GM18499 (cell line): ENCODE measurements around the gene NFKB1.
"Not testable (repeated sequence)": the region's sequence is repeated elsewhere in the genome, so short reads cannot be mapped to it uniquely, and the experiment has no call there.

ENCODE experiments used
- ATAC-seq: cut with Tn5 transposase; IDR thresholded peaks from one replicate; pipeline ENCODE4 v1.9.1; 2021; ENCODE audit warnings: moderate number of reproducible peaks; ENCODE audit not compliant: insufficient read depth, unreplicated experiment

NFKB1 gene

DNA sequence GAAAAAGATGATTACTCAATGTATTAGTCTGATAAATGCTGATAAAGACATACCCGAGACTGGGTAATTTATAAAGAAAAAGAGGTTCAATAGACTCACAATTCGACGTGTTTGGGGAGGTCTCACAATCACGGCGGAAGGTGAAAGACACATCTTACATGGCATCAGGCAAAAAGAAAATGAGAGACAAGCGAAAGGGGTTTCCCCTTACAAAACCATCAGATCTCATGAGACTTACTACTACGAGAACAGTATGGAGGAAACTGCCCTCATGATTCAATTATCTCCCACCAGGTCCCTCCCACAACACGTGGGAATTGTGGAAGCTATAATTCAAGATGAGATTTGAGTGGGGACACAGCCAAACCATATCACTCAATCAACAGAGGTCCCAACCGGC is 117.9 kb downstream of the NFKB1 start:
- ATAC-seq = not testable (repeated sequence)

DNA sequence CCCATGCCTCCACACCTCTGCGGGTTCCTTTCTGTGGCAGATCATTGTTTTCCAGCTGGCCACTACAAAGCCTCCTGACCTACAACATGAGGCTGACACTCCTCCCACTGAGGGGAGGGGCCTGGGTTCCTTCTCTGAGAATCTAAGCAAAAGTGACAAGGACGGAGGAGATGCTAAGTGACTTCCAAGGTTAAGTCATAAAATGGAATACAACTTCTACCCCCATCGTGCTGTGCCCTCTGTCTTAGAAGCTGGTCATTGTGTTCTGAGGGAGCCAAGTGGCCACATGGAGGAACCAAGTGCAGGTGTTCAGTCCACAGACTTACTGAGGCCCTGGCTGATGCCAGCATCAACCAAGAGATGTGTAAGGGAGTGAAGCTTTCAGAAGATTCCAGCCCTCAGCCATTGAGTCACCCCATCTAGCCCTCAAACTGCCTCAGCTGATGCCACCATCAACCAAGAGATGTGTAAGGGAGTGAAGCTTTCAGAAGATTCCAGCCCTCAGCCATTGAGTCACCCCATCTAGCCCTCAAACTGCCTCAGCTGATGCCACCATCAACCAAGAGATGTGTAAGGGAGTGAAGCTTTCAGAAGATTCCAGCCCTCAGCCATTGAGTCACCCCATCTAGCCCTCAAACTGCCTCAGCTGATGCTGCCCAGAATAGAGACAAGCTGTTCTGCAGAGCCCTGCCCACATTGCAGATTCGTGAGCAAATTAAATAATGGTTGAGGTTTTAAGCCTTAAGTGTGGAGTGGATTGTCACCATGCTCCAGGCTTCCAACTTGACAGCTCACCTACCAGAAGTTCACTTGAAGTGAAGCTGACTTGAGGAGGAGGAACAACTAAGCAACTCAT is 118.8 kb downstream of the NFKB1 start:
- not testable (repeated sequence) for ATAC-seq

DNA sequence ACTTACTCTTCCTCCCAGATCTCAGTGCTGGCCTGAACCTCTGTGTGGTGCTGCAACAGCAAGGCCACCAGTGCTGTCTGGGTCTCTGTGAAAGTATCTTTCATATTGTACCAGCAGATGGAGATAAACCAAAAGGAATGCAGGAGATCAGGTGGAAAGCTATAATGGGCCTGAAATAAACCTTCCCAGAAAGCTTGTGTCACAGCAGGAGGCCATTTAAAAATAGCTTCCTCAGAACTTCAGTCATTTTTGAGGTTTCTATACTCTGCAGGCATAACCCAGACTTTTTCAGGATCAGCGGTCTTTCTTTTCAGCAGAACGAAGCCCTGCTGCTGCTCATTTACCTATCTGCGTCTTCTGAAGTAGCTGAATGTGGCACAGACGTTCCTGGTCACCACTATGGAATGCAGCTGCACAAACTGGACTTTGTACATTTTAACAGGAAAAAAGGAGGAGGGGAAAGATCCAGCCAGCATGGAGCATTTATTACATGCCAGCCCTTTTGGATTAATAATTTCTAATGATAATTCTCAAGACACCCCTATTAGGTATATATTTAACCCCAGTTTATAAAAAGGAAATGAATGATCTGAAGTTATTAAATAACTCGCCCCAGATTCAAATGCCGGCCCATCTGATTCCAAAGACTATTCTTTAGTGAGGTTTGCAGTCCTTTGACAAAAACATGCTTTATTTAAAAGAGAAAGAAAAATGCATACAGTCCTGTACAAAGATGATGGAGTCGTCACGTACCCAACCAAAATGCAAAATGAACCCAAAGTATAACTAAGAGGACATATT is 119.7 kb downstream of the NFKB1 start:
- ATAC-seq = peak; percentile 50

DNA sequence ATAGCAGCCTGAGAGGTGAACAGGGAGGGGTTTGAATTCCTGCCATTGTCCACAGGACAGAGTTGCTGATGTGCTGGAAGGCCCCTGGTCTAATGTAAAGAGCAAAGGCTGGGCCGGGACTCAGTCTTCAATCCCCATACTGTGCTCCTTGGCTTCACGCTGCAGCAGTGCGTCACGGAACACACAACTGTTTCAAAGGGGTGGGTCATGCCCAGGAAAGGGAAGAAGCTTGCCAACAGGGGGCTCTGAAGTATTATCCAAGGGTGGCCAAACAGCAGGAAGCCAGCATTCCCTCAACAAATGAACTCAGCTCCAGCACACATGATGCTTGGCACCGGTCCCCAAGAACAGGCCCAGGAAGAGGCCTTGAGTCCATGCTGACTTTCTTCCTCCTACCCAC is 122.5 kb downstream of the NFKB1 start:
- no peak for ATAC-seq

DNA sequence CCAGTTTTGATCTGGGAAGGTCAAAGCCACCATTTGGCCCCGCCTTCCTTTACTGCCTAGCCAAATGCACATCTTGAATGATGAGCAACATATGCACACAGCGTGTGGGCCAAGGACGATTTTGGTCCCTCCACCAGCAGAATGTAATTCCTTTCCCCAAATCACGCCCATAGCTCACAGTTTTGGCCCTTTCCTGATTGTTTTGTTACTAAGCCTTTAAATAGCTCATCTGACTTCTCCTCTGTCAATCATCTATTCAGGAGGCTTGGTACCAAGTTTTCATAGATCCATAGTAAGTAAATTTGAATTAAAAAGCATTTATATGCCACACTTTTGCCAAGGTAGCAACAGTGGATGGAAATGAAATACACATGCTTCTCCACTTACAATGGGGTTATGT is 123.3 kb downstream of the NFKB1 start:
- ATAC-seq = no peak

DNA sequence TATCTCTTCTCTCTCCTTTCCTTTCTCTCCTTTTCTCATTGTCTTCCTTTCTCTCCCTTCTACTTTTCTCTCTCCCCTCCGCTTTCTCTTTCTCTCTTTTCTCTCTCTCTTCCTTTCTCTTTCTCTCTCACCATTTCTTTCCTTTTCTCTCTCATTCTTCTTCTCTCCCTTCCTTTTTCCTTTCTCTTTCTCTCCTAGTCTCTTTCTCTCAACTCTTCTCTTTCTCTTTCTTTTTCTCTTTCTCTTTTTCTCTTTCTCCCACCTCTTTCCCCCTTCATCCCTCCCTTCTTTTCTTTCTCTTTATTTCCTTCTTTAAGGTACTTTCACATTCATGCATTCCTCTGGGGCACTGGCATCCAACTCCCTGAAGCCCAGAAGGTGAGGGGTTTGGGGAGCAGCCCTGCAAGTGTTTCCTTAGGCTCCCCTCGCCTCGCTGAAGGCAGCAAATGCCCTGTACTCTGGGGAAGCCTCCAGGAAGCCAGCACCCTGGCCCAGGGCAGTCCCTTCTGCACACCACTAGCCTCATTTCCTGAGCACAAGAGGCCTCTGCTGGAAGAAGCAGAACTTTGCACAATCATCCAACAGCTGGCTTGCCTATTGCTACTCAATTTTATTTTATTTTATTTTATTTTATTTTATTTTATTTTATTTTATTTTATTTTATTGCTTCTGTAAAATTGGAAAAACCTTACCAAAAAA is 124.2 kb downstream of the NFKB1 start:
- peak; percentile 81 for ATAC-seq

DNA sequence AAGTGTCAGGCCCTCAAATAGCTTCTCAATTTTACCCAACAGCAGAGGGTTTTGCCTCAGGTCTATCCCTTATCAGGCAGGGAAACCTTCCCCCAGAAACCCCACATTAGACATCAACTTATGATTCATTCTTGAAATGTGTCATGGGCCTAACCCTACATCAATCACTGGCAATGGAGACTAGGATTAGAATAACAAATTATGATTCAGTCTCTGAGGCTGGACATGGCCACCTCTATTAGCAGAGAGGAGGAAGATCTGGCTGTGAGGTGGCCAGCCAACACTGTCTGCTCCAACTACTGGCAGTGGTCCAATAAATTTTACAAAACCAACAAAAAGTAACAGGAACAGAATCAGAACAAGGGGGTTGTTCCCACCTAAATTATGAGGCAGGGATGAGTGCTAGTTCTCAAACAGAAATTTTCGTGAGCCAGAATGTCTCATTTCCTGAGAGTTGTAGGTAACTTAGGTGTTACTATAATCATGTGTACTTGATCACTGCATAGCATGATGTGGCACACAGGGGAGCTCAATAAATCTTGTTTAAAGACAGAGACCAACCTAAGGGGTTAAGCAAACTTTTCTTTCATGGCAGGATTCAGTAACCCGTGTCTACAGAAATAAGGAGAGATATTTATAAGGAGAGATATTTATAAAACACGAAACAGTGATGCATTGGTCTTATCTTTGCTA is 126.8 kb downstream of the NFKB1 start:
- no peak for ATAC-seq

DNA sequence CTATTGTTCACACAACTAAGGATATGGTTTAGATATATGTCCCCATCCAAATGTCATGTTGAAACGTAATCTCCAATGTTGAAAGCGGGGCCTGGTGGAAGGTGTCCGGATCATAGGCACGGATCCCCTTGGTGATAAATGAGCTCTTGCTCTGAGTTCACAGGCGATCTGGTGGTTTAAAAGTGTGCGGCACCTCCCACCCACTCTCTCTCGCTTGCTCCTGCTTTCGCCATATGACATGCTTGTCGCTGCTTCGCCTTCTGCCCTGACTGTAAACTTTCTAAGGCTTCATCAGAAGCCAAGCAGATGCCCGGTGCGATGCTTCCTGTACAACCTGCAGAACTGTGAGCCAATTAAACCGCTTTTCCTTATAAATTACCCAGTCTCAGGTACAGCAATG is 128.5 kb downstream of the NFKB1 start:
- no peak for ATAC-seq

DNA sequence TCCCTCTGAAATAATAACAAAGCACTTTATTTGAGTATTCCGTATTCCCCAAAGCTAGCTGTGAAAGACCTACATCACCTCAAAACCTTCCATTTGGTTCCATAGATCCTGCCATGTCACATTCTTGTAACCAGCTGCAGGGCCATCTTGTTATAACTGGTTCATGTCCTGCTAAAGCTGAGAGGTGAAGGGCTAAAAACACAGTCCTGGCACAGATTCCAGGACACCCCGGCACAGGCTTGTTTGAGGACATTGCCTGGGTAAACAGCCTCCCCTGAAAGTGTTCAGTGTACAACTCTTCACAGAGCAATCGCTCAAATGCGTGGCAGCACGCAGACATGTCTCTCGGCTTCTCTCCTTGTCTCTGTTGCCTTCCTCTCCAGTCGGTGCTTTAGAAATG is 130.5 kb downstream of the NFKB1 start:
- no peak for ATAC-seq

DNA sequence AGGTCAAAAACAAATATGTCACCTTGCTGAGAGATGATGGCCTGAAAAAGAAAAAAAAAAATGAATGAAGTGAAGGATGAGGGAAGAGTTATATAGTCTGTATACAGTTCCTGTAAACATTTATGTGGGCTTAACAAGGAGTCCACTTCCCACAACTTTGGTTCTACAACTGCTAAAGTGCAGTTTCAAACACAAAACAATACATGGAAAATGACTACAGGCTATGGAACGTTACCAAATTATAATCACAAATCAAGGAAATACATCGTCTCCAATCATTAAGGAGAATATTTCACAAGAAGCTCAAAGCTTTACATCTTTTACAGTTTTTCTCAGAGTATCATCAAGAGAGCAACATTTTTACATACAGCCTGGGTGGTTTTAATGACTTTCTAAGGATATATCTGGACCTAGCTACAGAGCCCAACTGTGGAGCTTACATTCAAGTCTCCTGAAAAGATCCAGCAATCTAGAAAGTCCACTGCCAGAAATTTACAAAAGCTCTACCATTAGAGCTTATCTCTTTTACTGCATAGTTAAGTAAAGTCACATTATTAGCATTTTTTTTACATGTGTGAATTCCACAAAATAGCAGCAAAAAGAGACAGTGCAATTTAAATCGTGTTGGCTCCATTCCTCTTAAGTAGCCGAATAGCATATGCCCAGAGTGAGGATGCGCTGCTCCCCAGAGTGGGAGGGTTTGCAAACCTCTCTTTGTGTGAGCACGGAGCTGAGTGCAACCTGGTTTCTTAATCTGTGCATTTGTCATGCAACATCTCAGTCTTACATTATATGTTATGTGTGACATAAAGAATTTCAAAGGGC is 131.3 kb downstream of the NFKB1 start:
- ATAC-seq = no peak

DNA sequence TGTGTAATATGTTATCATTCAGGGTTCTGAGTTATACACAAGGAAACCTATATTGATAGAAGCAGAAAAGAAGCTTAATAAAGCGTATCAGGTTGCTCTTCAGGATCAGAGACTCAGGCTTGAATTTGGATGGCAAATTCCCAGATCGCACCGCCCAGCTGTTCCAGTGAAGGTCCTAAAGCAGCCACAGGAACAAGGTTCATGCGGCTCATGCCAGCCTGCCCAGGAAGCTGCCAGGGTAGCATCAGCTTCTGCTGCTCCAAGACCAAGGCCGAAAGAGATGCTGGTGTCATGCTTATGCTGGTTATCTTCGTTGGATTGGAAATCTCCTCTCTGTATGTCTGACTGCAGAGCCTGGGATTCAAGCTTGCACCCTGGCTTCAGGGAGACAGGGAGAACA is 131.9 kb downstream of the NFKB1 start:
- no peak for ATAC-seq

DNA sequence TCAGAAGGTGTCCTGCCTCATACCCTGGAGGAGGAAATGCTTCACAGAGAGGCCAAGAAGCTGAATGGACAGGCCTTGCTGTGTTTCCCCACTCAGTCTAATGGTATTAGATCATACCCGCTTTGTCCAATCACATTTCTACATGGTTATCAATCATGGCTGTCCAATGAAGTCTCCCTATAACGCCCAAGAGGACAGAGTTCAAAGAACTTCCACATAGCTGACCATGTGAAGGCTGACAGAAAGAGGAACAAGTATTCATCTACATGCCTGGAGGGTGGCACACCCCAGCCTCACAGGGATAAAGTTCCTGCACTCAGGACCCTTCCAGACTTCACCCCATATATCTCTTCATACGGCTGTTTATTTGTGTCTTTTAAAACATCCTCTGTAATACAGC is 136.2 kb downstream of the NFKB1 start:
- no peak for ATAC-seq

DNA sequence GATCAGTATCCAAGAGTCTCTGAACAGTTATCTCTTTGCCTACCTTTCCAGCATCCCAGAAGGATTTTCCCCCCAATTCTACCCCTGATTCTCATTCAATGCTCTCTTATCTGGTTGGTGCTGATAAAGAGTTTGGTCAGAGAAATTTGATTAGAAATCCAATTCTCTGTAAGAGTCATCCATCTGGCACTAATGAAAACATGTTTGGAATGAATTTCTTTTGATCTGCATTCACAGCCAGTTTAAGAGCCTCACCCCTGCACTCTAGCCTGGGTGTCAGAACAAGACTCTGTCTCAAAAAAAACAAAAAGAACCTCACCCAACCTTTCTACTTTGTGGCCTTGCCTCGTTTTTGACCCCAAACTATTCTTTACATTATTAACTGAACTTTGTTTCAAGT is 137.5 kb downstream of the NFKB1 start:
- no peak for ATAC-seq

DNA sequence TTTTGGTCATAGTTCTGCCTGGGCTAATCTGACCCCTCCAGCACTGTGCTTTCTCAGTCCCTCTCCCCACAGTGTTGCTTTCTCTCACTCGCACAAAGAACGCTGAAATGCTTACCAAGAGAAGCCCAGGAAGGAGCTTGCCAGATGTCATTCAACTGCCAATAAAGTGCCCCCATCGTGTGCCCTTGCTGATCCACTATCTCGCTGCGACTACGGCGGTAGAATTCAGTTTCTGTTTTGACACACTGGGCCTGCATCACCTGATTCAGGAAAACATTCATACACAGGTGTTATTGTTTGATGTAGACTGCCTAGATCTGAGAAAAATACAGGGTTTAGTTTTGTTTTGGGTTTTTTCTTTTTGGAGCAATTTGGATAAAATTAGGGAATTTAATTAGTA is 138.4 kb downstream of the NFKB1 start:
- no peak for ATAC-seq

DNA sequence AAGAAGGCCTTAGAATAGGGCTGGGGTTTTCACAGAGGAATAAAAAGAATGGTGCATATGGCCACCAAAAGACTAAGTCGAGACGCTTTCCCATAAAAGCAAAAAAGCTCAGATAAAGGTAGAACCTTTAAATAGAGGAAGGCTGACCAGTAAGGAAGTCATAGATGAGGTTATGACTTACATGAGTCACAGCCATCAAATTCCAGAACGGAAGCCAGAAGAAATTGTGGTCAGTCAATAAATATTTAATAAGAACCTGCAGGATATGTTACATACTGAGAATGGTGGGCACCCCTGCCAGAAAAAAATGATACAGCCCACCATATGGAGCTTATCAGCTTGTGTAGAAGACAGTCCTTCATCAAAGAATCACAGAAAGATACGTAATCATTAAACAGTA is 139.5 kb downstream of the NFKB1 start:
- ATAC-seq = no peak

DNA sequence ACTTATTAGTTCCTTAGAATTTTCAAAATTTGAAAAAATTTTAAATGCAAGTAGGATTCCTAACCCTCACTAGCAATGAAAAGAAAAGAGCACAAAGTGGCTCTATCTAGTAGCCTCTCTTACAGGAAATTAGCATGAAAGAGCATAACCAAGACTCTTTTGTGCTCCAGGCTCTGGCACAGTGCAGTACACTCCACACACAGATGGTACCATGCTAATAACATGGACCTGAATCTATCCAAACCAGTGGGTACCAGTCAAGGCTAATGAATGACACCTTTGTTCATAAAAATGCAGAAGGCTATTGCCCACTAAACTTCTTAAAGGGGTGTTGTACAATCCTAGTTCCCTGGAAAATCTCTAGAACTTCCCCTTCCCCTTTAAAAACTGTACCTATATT is 140.6 kb downstream of the NFKB1 start:
- no peak for ATAC-seq

DNA sequence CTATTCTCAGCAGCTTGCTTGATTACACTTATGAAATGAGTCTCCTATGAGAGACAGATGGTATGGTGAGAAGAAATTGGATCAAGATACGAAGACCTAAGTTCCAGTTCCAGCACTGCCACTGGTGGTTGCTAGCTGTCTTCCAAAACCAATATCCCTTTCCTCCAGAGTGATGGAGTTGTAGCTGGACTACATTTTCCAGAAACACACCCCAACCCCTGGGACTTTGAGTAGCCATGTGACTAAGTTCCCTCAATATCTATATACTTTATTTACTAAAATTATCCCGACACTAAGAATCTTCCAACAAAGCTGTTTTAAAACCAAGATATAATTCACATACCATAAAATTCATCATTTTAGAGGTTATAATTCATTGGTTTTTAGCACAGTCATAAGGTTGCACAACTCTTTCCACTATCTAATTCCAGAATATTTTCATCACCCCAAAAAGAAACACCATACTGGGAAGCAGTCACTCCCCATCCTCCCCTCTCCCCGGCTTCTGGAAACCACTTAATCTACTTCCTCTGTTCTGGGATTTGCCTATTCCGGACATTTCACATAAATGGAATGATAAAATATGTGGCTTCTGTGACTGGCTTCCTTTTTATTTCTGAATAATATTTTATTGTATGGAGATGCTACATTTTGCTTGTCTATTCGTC is 141.6 kb downstream of the NFKB1 start:
- no peak for ATAC-seq

DNA sequence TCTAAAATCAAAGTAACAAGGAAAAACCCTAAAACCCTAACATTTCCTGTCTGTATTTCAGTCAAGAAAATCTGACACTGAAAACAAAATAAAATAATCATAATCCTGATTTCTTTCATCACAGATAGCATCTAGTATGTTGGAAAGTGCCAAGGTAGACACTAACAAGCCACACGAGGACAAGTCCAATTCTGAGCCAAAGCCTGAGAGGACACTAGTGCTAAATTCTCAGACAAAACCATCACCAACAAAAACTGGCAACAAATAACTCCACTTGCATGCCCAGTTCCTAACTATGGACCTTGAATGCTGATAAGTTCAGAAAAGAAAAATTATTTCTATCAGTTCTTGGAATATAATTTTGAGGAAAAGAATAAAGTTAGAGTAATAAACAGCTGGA is 146.0 kb downstream of the NFKB1 start:
- no peak for ATAC-seq

DNA sequence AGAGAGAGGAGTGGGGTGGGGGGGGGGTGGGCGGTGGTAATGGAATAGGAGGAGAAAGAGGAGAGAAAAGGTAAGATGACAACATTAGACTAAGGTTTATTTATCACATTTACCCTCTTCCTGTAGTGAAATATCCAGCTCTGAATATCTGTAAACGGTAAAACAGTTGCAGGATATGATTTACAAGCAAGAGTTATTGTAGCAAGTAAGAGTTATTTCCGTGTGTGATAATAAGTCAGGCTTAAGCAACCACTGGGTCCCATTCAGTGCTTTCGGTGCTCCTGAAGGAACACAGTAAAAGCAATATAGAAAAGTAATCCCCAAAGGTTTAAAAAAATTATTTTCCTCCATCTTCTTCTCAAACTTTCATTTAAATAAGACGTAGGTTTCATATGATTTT is 156.0 kb downstream of the NFKB1 start:
- no peak for ATAC-seq
